Neural crest cell (in vitro differentiated cells): ENCODE results near the gene GARIN5B. TPM values are rescaled to one million over a fixed set of nuclear protein-coding genes. Genes with fewer than 3 reads are reported as not detected.

Experiments used
- DNase-seq: peaks from one replicate; pipeline ENCODE4 v3.0.0; 2021; ENCODE audit warnings: low read depth, mixed read lengths, low spot score
- H3K27ac Mint-ChIP-seq: one replicate; pipeline ENCODE4 v1.8.0; 2021; ENCODE audit warnings: mild to moderate bottlenecking, mixed read lengths; ENCODE audit not compliant: unreplicated experiment
- H3K27me3 Mint-ChIP-seq: 2 replicates; pipeline ENCODE4 v1.8.0; 2021; ENCODE audit warnings: low read depth, mild to moderate bottlenecking, mixed read lengths
- H3K36me3 Mint-ChIP-seq: 2 replicates; pipeline ENCODE4 v1.8.0; 2021; ENCODE audit warnings: low read depth, mild to moderate bottlenecking, mixed read lengths
- H3K4me1 Mint-ChIP-seq: 2 replicates; pipeline ENCODE4 v1.8.0; 2021; ENCODE audit warnings: mixed read lengths
- H3K4me3 Mint-ChIP-seq: one replicate; pipeline ENCODE4 v1.8.0; 2021; ENCODE audit warnings: mild to moderate bottlenecking, mixed read lengths
- H3K9me3 Mint-ChIP-seq: 2 replicates; pipeline ENCODE4 v1.8.0; 2021; ENCODE audit warnings: mixed read lengths
- total RNA-seq: library from RNA; stranded (reverse); gene quantifications from 2 replicates; pipeline ENCODE4 v1.2.1, GENCODE V29; 2021
- TF ChIP-seq, protein P1 (sequence below): fragments of 200-600 bp; sonication (generic); conservative IDR thresholded peaks from 2 replicates; pipeline ENCODE4 v1.5.0; 2021; ENCODE audit warnings: antibody characterized with exemption, mild to moderate bottlenecking

GARIN5B gene
- total RNA-seq, 1 donor from 2014 or later = not detected

DNA sequence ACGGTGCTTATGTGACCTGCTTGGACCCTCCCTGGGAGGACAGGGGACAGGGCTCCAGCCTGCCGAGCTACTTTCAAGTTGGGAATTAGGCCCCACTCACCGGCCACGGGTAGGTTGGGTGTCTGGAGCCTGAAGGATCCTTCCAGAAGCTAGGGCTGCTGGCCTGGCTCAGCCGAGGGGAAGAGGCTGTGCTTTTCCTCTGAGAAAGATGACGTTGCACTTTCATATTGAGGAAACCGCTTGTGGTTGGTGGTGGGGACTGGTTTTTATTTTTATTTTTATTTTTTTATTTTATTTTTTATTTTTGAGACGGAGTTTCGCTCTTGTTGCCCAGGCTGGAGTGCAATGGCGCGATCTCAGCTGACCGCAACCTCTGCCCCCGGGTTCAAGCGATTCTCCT, 37.9 kb downstream of the GARIN5B start, which contains the start of gene TMEM150B:
Gene TMEM150B (minus strand): TSS at position 170 of the 400 bp plus-strand sequence. CDS start 4,305 bp downstream, outside the sequence.
- Mint-ChIP-seq H3K27ac (peak within 1 kb of the TSS; percentile 83), H3K4me1 (no peaks in the 10 kb centered on the region), H3K4me3 (no peak within 1 kb of the TSS), H3K36me3 (no peaks in the 10 kb centered on the region), H3K9me3 (no peaks in the 10 kb centered on the region), H3K27me3 (peaks cover 2% of the 10 kb centered on the region)
- TF ChIP-seq, protein P1, sequence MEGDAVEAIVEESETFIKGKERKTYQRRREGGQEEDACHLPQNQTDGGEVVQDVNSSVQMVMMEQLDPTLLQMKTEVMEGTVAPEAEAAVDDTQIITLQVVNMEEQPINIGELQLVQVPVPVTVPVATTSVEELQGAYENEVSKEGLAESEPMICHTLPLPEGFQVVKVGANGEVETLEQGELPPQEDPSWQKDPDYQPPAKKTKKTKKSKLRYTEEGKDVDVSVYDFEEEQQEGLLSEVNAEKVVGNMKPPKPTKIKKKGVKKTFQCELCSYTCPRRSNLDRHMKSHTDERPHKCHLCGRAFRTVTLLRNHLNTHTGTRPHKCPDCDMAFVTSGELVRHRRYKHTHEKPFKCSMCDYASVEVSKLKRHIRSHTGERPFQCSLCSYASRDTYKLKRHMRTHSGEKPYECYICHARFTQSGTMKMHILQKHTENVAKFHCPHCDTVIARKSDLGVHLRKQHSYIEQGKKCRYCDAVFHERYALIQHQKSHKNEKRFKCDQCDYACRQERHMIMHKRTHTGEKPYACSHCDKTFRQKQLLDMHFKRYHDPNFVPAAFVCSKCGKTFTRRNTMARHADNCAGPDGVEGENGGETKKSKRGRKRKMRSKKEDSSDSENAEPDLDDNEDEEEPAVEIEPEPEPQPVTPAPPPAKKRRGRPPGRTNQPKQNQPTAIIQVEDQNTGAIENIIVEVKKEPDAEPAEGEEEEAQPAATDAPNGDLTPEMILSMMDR = no peak
- DNase-seq = no peak

DNA sequence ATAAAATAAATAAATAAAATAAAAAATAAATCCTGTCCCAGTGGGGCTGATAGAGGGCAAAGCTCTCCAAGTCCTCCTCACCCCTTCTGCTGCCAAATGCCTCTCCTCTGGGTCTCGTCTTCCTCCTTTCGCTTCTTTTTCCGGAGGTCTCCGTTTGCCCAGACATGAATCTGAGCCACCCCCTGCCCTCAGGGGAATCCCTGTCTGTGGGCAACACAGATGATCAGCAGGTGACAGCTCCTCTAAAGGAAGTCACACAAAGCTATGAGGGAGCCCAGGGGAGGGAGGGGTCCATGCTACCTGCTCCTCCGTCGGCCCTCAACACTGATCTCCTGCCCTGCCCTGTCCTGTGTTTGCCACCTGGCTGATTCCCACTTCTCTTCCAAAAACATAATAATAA, 38.4 kb downstream of the GARIN5B start:
- Mint-ChIP-seq H3K36me3 (no peaks in the 10 kb centered on the region), H3K4me3 (no peak overlapping the region), H3K4me1 (no peaks in the 10 kb centered on the region), H3K27me3 (peaks cover 2% of the 10 kb centered on the region), H3K9me3 (no peaks in the 10 kb centered on the region), H3K27ac (peak overlapping the region; percentile 83)
- TF ChIP-seq, protein P1 = no peak
- DNase-seq = no peak

DNA sequence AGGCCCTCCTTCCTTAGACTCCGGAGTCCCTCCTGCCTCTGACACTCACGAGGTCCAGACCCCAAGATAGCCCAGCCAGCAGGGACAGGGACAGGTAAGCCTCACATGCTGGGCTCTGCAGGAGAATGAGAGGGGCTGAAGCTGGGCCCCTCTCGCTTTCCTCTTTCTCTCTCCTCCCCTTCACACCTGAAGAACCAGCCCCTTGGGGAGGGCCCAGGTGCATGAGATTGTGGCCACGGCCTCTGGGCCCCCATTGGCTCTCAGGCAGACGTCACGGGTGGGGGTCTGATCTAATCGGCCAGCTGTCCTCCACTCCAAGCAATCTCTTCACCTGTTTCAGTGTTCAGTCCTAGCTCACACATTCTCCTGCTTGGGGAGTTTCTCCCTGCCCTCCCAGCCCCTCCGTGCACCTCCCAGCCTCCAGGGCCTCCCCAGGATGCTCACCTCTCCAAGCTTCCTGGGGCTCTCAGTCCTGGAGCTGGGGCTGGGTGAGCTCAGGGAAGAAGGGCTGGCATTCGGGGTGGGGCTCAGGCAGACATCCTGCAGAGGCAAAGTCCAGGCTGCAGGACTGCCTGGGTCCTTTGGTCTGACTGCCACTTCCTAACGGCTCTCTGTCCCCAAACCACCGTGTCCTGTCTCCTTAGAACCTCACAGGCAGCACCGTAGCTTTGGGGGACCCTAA, 40.7 kb downstream of the GARIN5B start:
- no peak overlapping the region for H3K27ac Mint-ChIP-seq
- H3K36me3 Mint-ChIP-seq = no peaks in the 10 kb centered on the region
- H3K9me3 Mint-ChIP-seq = no peaks in the 10 kb centered on the region
- TF ChIP-seq, protein P1 = no peak
- DNase-seq = no peak
- H3K27me3 Mint-ChIP-seq = no peaks in the 10 kb centered on the region
- no peak overlapping the region for H3K4me3 Mint-ChIP-seq
- no peaks in the 10 kb centered on the region for H3K4me1 Mint-ChIP-seq

DNA sequence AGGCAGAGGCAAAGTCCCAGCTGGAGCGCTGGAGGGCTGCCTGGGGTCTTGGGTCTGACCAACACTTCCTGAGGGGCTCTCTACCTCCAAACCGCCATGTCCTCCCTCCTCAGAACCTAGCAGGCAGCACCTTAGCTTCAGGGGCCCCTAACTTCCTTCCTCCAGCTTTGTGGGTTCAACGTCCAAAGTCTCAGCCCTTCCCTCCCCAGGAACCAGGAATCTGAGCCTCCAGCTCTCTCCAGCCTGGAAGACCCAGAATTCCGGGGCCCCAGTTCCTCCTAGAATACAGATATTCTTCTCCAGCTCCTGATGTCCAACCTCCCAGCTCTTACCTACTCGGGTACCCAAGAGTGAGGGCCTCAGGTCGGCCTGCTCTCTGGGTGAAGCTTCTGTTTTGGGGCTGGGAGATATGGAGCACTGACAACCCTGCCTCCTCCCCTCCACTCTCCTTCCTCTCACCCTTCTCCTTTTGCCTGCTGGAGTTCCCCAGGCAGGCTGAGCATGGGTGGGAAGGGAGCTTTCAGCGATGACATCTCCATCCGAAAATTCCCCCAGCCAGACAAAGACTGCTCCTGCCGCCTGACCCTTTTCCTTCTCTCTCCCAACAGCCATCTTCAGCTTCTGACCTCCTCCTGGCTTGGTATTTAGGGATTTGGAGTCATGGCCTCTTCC, 41.5 kb downstream of the GARIN5B start:
- H3K4me1 Mint-ChIP-seq = no peaks in the 10 kb centered on the region
- no peaks in the 10 kb centered on the region for H3K27me3 Mint-ChIP-seq
- TF ChIP-seq, protein P1 = no peak
- H3K4me3 Mint-ChIP-seq = no peak overlapping the region
- H3K9me3 Mint-ChIP-seq = no peaks in the 10 kb centered on the region
- H3K36me3 Mint-ChIP-seq = no peaks in the 10 kb centered on the region
- no peak overlapping the region for H3K27ac Mint-ChIP-seq
- no peak for DNase-seq

DNA sequence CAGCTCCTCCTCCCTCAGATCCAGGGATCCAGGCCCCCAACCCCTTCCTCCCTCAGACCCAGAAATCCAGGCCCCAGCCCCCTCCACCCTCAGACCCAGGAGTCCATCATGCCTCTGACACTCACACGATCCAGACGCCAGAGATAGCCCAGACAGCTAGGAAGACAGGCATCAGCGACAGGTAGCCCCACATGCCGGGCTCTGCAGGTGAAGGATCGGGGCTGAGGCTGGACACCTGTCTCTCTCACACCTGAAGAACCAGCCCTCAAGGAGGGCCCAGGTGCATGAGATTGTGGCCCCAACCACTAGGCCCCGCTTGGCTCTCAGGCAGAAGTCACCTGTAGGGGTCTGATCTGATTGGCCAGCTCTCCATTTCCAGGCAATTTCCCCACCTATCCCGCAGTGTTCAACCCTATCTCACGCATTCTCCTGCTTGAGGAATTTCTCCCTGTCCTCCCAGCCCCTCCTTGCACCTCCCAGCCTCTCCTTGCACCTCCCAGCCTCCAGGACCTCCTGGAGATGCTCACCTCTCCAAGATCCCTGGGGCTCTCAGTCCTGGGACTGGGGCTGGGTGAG, 42.1 kb downstream of the GARIN5B start:
- TF ChIP-seq, protein P1 = no peak
- H3K4me1 Mint-ChIP-seq = peaks cover 4% of the 10 kb centered on the region
- H3K27me3 Mint-ChIP-seq = no peaks in the 10 kb centered on the region
- H3K36me3 Mint-ChIP-seq = no peaks in the 10 kb centered on the region
- no peak overlapping the region for H3K27ac Mint-ChIP-seq
- H3K4me3 Mint-ChIP-seq = no peak overlapping the region
- DNase-seq = no peak
- H3K9me3 Mint-ChIP-seq = peaks cover 2% of the 10 kb centered on the region
